WTC11 (cell line): ENCODE data around the gene RAB23. TPM values are rescaled to one million over a fixed set of nuclear protein-coding genes. Genes with fewer than 3 reads are reported as not detected.

ENCODE experiments used
- ATAC-seq: fragments of 200-7000 bp; cut with Tn5 transposase; 2 replicates; pipeline ENCODE4 v1.10.0; 2021; ENCODE audit warnings: mild to moderate bottlenecking, moderate library complexity
- CTCF ChIA-PET: fragments of 300-600 bp; sonication (Branson Sonifier 250); formaldehyde crosslinking; loops from one replicate; lab custom pipeline; 2021; ENCODE audit warnings: antibody characterized with exemption; lab: Charles Lee
- POLR2A ChIA-PET: fragments of 350-600 bp; sonication (Branson Sonifier 250); formaldehyde crosslinking; loops from one replicate; lab custom pipeline; 2021; ENCODE audit warnings: antibody characterized with exemption; lab: Charles Lee
- DNase-seq: peaks from one replicate; pipeline ENCODE4 v3.0.0; 2021; ENCODE audit warnings: low spot score
- H3K27ac Mint-ChIP-seq: 2 replicates; pipeline ENCODE4 v1.8.0; 2021; ENCODE audit warnings: mixed read lengths
- H3K27me3 Mint-ChIP-seq: 2 replicates; pipeline ENCODE4 v1.8.0; 2021; ENCODE audit warnings: low read depth, mild to moderate bottlenecking, moderate library complexity, mixed read lengths
- H3K36me3 Mint-ChIP-seq: 2 replicates; pipeline ENCODE4 v1.8.0; 2021; ENCODE audit warnings: mixed read lengths
- H3K4me1 Mint-ChIP-seq: 2 replicates; pipeline ENCODE4 v1.8.0; 2022; ENCODE audit warnings: mixed read lengths
- H3K4me3 Mint-ChIP-seq: 2 replicates; pipeline ENCODE4 v1.8.0; 2021; ENCODE audit warnings: mild to moderate bottlenecking, moderate library complexity, mixed read lengths
- H3K9me3 Mint-ChIP-seq: 2 replicates; pipeline ENCODE4 v1.8.0; 2021; ENCODE audit warnings: mixed read lengths
- ESRRA ChIP-seq: sonication (generic); formaldehyde crosslinking; IDR thresholded peaks from 2 replicates; pipeline ENCODE4 v1.8.1; 2022; ENCODE audit warnings: mild to moderate bottlenecking, missing genetic modification reagents, borderline replicate concordance
- FOXP1 ChIP-seq: sonication (generic); formaldehyde crosslinking; IDR thresholded peaks from 2 replicates; pipeline ENCODE4 v1.8.0; 2022; ENCODE audit warnings: missing genetic modification reagents, mild to moderate bottlenecking, moderate library complexity, borderline replicate concordance
- GABPB1 ChIP-seq: sonication (generic); formaldehyde crosslinking; IDR thresholded peaks from 2 replicates; pipeline ENCODE4 v1.8.1; 2023; ENCODE audit warnings: mild to moderate bottlenecking, missing genetic modification reagents
- JAZF1 ChIP-seq: fragments of 250-450 bp; sonication (Bioruptor Pico); IDR thresholded peaks from 2 replicates; pipeline ENCODE4 v1.9.0; 2021; ENCODE audit warnings: moderate library complexity, mild to moderate bottlenecking, inconsistent platforms
- JUN ChIP-seq: sonication (generic); formaldehyde crosslinking; IDR thresholded peaks from 2 replicates; pipeline ENCODE4 v1.8.0; 2023; ENCODE audit warnings: mild to moderate bottlenecking, missing genetic modification reagents
- MYBL2 ChIP-seq: sonication (generic); formaldehyde crosslinking; IDR thresholded peaks from 2 replicates; pipeline ENCODE4 v1.8.1; 2023; ENCODE audit warnings: mild to moderate bottlenecking, moderate library complexity, missing genetic modification reagents
- NFATC4 ChIP-seq: fragments of 250-450 bp; sonication (Bioruptor Pico); IDR thresholded peaks from 2 replicates; pipeline ENCODE4 v1.9.0; 2021; ENCODE audit warnings: mild to moderate bottlenecking
- NFE2L1 ChIP-seq: sonication (generic); formaldehyde crosslinking; IDR thresholded peaks from 2 replicates; pipeline ENCODE4 v1.8.1; 2023; ENCODE audit warnings: missing genetic modification reagents
- NR3C1 ChIP-seq: sonication (generic); formaldehyde crosslinking; conservative IDR thresholded peaks from 2 replicates; pipeline ENCODE4 v1.8.1; 2023; ENCODE audit warnings: low read depth, mild to moderate bottlenecking, missing genetic modification reagents
- SP1 ChIP-seq: sonication (generic); formaldehyde crosslinking; conservative IDR thresholded peaks from 2 replicates; pipeline ENCODE4 v1.8.1; 2022; ENCODE audit warnings: missing genetic modification reagents
- TP53 ChIP-seq: sonication (generic); formaldehyde crosslinking; IDR thresholded peaks from 2 replicates; pipeline ENCODE4 v1.8.1; 2023; ENCODE audit warnings: mild to moderate bottlenecking, missing genetic modification reagents
- ZBTB21 ChIP-seq: sonication (generic); formaldehyde crosslinking; IDR thresholded peaks from 2 replicates; pipeline ENCODE4 v1.8.1; 2023; ENCODE audit warnings: mild to moderate bottlenecking, missing genetic modification reagents, borderline replicate concordance
- ZNF121 ChIP-seq: sonication (generic); formaldehyde crosslinking; IDR thresholded peaks from 2 replicates; pipeline ENCODE4 v1.8.0; 2023; ENCODE audit warnings: missing genetic modification reagents
- ZNF263 ChIP-seq: sonication (generic); formaldehyde crosslinking; IDR thresholded peaks from 2 replicates; pipeline ENCODE4 v1.8.1; 2022; ENCODE audit warnings: low read depth, mild to moderate bottlenecking, moderate library complexity, missing genetic modification reagents
- total RNA-seq: library from RNA; stranded (reverse); gene quantifications from 3 replicates; pipeline ENCODE4 v1.2.3, GENCODE V29; 2021
- TF ChIP-seq, protein P1 (sequence below): sonication (generic); formaldehyde crosslinking; IDR thresholded peaks from 2 replicates; pipeline ENCODE4 v1.8.1; 2023; ENCODE audit warnings: mild to moderate bottlenecking, moderate library complexity, missing genetic modification reagents
- TF ChIP-seq, protein P2 (sequence below): fragments of 250-450 bp; sonication (Bioruptor Pico); IDR thresholded peaks from 2 replicates; pipeline ENCODE4 v1.9.0; 2021; ENCODE audit warnings: moderate library complexity, mild to moderate bottlenecking, inconsistent platforms, borderline replicate concordance
- TF ChIP-seq, protein P3 (sequence below): sonication (generic); formaldehyde crosslinking; IDR thresholded peaks from 2 replicates; pipeline ENCODE4 v1.8.1; 2023; ENCODE audit warnings: mild to moderate bottlenecking, missing genetic modification reagents, moderate library complexity
- TF ChIP-seq, protein P4 (sequence below): sonication (generic); formaldehyde crosslinking; IDR thresholded peaks from 2 replicates; pipeline ENCODE4 v1.8.0; 2022; ENCODE audit warnings: mild to moderate bottlenecking, missing genetic modification reagents

RAB23 gene
- total RNA-seq, 1 experiment from 2014 or later = 11.3 TPM

DNA sequence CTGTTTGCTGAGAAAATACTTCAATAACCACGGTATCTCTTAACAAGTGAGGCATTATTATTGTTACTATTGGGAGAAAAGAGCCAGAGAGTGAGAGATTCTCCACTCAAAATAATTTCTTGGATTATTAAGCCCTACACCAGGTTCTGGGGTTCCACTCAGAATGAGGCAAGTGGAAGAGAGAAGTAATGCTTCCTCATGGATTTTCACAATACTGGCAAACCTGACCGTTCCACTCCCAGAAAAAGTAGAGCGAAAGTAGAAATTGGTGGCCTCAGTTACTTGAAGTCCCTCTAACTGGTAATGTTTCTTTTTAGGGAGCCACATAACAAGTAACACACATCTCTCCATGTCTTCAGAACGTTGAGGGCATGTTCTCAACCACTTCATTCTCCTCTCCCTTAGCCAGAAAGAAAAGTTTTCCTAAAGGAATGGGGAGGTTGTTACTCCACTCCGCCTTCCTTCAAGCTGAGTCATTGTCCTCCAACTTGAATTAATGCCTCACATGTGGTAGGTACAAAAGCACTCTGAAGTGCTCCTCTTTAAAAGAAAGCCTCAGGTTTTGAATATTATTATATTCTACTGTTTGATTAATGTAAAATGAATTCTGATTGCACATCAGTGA is 48.1 kb downstream of the RAB23 start:
- ChIA-PET CTCF (no interaction called here), POLR2A (no interaction called here)
- Mint-ChIP-seq H3K4me1 (peaks cover 50% of the 10 kb centered on the region), H3K4me3 (peak overlapping the region; percentile 87), H3K9me3 (no peaks in the 10 kb centered on the region), H3K27ac (peak overlapping the region; percentile 93), H3K27me3 (peaks cover 5% of the 10 kb centered on the region; the same call in 1 of the 2 replicates), H3K36me3 (no peaks in the 10 kb centered on the region)
- DNase-seq (no peak), ATAC-seq (no peak)
- no peak for TF ChIP-seq NR3C1 (CRISPR knock-in tag)
- no peak for TF ChIP-seq NFATC4 (CRISPR knock-in tag)
- peak; percentile 71 for TF ChIP-seq NFE2L1 (CRISPR knock-in tag)

DNA sequence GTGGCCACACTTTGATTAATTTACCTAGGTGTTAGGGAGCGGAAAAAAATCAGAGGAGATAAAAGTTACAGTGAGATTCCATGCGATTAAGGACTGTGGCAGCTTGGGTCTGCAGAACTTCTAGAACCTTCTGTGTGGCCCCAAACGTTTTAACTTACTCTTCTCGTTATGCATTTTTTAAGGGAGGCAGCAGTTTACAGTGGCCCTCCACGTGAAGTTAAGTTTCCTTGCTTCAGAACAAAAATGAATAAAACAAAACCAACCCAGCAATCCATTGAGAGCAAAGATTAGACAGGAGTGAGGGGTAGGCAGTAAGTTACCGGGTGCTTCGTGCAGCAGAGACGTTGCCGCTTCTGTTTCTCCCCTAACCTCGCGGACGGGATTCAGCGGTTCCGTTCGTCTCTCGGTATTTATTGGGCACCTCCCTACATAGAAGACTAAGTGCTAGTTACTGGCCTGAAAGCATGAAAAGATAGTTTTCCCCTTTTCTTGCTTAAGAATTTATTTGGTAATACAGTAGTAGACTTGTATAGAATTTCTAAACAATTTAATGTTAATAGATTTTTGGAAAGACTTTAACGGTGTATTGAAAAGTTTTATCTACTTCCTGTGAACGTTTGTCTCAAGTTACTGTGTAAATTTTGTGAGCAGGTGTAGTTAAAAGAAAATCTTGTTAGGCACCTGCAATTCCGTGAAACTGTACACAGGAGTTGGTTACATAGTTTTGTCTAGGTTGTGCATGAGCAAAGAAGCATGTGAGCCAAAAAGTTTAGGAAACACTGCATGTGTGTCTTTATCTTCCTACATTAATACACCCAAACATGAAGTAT is 48.8 kb downstream of the RAB23 start:
- peaks cover 49% of the 10 kb centered on the region for H3K4me1 Mint-ChIP-seq
- no peak for ATAC-seq

DNA sequence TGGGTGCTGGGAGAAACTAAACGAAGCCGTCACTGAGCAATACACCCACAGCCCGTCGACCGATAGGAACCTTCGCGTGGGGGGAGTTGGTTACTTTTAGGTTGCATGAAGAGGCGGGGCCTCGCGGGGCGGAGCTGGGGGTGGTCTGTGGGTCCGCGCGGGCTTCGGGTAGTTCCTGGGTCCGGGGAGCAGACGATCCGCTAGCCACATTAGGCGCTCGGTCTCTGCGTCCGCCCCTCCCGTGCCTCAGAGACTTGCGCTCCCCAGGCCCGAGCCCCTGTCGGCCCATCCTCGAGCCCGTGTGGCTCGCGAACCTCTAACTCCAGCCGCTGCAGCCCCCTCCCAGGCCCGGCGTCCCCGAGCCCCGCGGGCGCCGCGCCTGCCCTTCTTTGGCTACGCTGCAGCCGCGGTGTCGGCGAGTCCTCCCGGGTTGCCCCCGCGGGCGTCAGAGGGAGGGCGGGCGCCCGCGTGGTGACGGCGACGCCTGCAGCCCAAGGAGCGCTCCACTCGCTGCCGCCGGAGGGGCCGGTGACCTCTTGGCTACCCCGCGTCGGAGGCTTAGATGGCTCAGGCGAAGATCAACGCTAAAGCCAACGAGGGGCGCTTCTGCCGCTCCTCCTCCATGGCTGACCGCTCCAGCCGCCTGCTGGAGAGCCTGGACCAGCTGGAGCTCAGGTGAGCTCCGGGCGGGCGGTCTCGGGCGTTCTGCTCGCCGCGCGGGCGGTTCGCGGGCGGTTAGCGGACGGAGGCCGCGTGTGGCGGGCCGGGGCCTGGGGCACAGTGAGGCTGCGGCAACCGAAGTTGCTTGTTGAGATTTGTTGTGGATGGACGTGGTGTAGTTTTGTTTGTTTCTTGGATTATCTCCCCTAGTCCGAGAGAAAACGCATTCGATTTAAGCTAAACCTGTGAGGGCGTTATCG is 49.7 kb downstream of the RAB23 start, which contains the start of gene BAG2:
Gene BAG2 (plus strand): TSS at position 191 of the 920 bp plus-strand sequence. CDS start 372 bp downstream, at position 563.
- Mint-ChIP-seq H3K36me3 (0 out of 2 replicates have a peak, but pooled peaks cover 3% of the 10 kb centered on the region), H3K27ac (peak within 1 kb of the TSS; percentile 87), H3K4me1 (peaks cover 42% of the 10 kb centered on the region), H3K27me3 (peaks cover 5% of the 10 kb centered on the region; the same call in 1 of the 2 replicates), H3K4me3 (peak within 1 kb of the TSS; percentile 87), H3K9me3 (no peaks in the 10 kb centered on the region)
- ATAC-seq (peak; percentile 84), DNase-seq (peak; percentile 88)
- POLR2A ChIA-PET = interaction anchor here (0.6 to 2.8 kb wide), 4 partner anchors 49 to 149 kb away, joined by 3 to 22 read pairs (median 3); partner anchors contain the start of genes PRIM2 and RAB23
- CTCF ChIA-PET = interaction anchor here (0.8 to 2.5 kb wide), 5 partner anchors 144 to 313 kb away, joined by 3 to 10 read pairs (median 8); partner anchors contain the start of genes BEND6 and PRIM2
- TF ChIP-seq ZNF121 (CRISPR knock-in tag) (no peak), ZNF263 (CRISPR knock-in tag) (no peak), MYBL2 (CRISPR knock-in tag) (peak; percentile 73; the same call in 1 of the 2 replicates), FOXP1 (CRISPR knock-in tag) (peak; percentile 88; the same call in 1 of the 2 replicates), JUN (CRISPR knock-in tag) (no peak), ZBTB21 (CRISPR knock-in tag) (no peak), ESRRA (CRISPR knock-in tag) (peak; percentile 87), GABPB1 (peak; percentile 7; the same call in 1 of the 2 replicates)
- TF ChIP-seq, protein P1, sequence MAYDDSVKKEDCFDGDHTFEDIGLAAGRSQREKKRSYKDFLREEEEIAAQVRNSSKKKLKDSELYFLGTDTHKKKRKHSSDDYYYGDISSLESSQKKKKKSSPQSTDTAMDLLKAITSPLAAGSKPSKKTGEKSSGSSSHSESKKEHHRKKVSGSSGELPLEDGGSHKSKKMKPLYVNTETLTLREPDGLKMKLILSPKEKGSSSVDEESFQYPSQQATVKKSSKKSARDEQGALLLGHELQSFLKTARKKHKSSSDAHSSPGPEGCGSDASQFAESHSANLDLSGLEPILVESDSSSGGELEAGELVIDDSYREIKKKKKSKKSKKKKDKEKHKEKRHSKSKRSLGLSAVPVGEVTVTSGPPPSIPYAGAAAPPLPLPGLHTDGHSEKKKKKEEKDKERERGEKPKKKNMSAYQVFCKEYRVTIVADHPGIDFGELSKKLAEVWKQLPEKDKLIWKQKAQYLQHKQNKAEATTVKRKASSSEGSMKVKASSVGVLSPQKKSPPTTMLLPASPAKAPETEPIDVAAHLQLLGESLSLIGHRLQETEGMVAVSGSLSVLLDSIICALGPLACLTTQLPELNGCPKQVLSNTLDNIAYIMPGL (CRISPR knock-in tag) = peak; percentile 94; the same call in 1 of the 2 replicates
- TF ChIP-seq, protein P2, sequence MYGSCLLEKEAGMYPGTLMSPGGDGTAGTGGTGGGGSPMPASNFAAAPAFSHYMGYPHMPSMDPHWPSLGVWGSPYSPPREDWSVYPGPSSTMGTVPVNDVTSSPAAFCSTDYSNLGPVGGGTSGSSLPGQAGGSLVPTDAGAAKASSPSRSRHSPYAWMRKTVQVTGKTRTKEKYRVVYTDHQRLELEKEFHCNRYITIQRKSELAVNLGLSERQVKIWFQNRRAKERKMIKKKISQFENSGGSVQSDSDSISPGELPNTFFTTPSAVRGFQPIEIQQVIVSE (CRISPR knock-in tag) = no peak
- TF ChIP-seq, protein P3, sequence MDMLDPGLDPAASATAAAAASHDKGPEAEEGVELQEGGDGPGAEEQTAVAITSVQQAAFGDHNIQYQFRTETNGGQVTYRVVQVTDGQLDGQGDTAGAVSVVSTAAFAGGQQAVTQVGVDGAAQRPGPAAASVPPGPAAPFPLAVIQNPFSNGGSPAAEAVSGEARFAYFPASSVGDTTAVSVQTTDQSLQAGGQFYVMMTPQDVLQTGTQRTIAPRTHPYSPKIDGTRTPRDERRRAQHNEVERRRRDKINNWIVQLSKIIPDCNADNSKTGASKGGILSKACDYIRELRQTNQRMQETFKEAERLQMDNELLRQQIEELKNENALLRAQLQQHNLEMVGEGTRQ = no peak
- TF ChIP-seq, protein P4, sequence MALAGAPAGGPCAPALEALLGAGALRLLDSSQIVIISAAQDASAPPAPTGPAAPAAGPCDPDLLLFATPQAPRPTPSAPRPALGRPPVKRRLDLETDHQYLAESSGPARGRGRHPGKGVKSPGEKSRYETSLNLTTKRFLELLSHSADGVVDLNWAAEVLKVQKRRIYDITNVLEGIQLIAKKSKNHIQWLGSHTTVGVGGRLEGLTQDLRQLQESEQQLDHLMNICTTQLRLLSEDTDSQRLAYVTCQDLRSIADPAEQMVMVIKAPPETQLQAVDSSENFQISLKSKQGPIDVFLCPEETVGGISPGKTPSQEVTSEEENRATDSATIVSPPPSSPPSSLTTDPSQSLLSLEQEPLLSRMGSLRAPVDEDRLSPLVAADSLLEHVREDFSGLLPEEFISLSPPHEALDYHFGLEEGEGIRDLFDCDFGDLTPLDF (CRISPR knock-in tag) = 0 out of 2 replicates have a peak, but pooled peaks have one; percentile 6

More for the DNA sequence above, 48.8 kb downstream of the RAB23 start:
- POLR2A ChIA-PET = interaction anchor here (0.6 to 2.8 kb wide), 3 partner anchors 48 to 149 kb away, joined by 3 to 22 read pairs (median 3); partner anchors contain the start of genes PRIM2 and RAB23
- H3K9me3 Mint-ChIP-seq = no peaks in the 10 kb centered on the region
- H3K36me3 Mint-ChIP-seq = 0 out of 2 replicates have a peak, but pooled peaks cover under 1% of the 10 kb centered on the region
- CTCF ChIA-PET = interaction anchor here (0.9 to 2.5 kb wide), 4 partner anchors 143 to 313 kb away, joined by 3 to 10 read pairs (median 8); partner anchors contain the start of genes BEND6 and PRIM2
- H3K4me3 Mint-ChIP-seq = peak overlapping the region; percentile 87
- no peak for DNase-seq
- 0 out of 2 replicates have a peak, but pooled peaks have one; percentile 29 for TF ChIP-seq NFE2L1 (CRISPR knock-in tag)
- TF ChIP-seq SP1 (CRISPR knock-in tag) = 0 out of 2 replicates have a peak, but pooled peaks have one; percentile 16
- 0 out of 2 replicates have a peak, but pooled peaks have one; percentile 2 for TF ChIP-seq MYBL2 (CRISPR knock-in tag)
- 0 out of 2 replicates have a peak, but pooled peaks have one; percentile 9 for TF ChIP-seq GABPB1
- no peak for TF ChIP-seq JAZF1
- no peak for TF ChIP-seq TP53 (CRISPR knock-in tag)
- peaks cover 5% of the 10 kb centered on the region; the same call in 1 of the 2 replicates for H3K27me3 Mint-ChIP-seq
- H3K27ac Mint-ChIP-seq = peak overlapping the region; percentile 93
